OCI-LY7 (cell line): Measurements from ENCODE around the gene NTRK3. TPM values are rescaled to one million over a fixed set of nuclear protein-coding genes. Genes with fewer than 3 reads are reported as not detected.

Source experiments
- BruUV-seq: library from RNA; stranded (reverse); fragments of 400-500 nt; replicated peaks from 2 replicates; lab custom pipeline; 2021; lab: Mats Ljungman, UMichigan
- CTCF ChIA-PET: fragments of 300-600 bp; sonication (Branson Sonifier 250); formaldehyde crosslinking; loops from one replicate; lab custom pipeline; 2022; ENCODE audit warnings: antibody characterized with exemption; ENCODE audit not compliant: unreplicated experiment; lab: Charles Lee
- POLR2A ChIA-PET: fragments of 300-600 bp; sonication (Branson Sonifier 250); formaldehyde crosslinking; loops from one replicate; lab custom pipeline; 2022; ENCODE audit warnings: antibody characterized with exemption; lab: Charles Lee
- DNase-seq: peaks from one replicate; pipeline ENCODE4 v3.0.0-alpha.2; 2015; ENCODE audit warnings: low spot score
- H2AFZ ChIP-seq: fragments of 200-600 bp; sonication (generic), shearing (Covaris generic); 2 replicates; pipeline ENCODE4 v1.6.1; 2014; ENCODE audit warnings: mild to moderate bottlenecking, antibody characterized with exemption, low read length, moderate library complexity
- H3K27ac ChIP-seq: fragments of 200-600 bp; sonication (generic); 2 replicates; pipeline ENCODE4 v1.5.1; 2014; ENCODE audit warnings: mixed run types, low read depth, mild to moderate bottlenecking, moderate library complexity, low read length, inconsistent platforms; ENCODE audit not compliant: poor library complexity, severe bottlenecking
- H3K36me3 ChIP-seq: fragments of 200-600 bp; sonication (generic); 2 replicates; pipeline ENCODE4 v1.6.1; 2014; ENCODE audit warnings: mild to moderate bottlenecking, antibody characterized with exemption, low read length, moderate library complexity, mixed read lengths; ENCODE audit not compliant: insufficient read depth
- H3K4me1 ChIP-seq: fragments of 200-600 bp; sonication (generic); 2 replicates; pipeline ENCODE4 v1.5.1; 2014; ENCODE audit warnings: mild to moderate bottlenecking, low read length; ENCODE audit not compliant: insufficient read depth, poor library complexity, severe bottlenecking
- H3K4me2 ChIP-seq: fragments of 200-600 bp; sonication (generic); 2 replicates; pipeline ENCODE4 v1.6.1; 2014; ENCODE audit warnings: mild to moderate bottlenecking, low read length
- H3K4me3 ChIP-seq: fragments of 200-600 bp; sonication (generic); 2 replicates; pipeline ENCODE4 v1.5.1; 2014; ENCODE audit warnings: mild to moderate bottlenecking, low read depth, low read length; ENCODE audit not compliant: poor library complexity, severe bottlenecking
- H3K79me2 ChIP-seq: fragments of 200-600 bp; sonication (generic); 2 replicates; pipeline ENCODE4 v1.6.1; 2016; ENCODE audit warnings: low read depth, mild to moderate bottlenecking, low read length, moderate library complexity, mixed read lengths; ENCODE audit not compliant: insufficient read depth
- H3K9me2 ChIP-seq: fragments of 200-600 bp; sonication (generic); 2 replicates; pipeline ENCODE4 v1.6.1; 2016; ENCODE audit warnings: mild to moderate bottlenecking, low read length, mixed read lengths; ENCODE audit not compliant: insufficient read depth
- H3K9me3 ChIP-seq: fragments of 200-600 bp; sonication (generic); 2 replicates; pipeline ENCODE4 v1.6.1; 2014; ENCODE audit warnings: mild to moderate bottlenecking, mixed run types, low read length, mixed read lengths
- H4K20me1 ChIP-seq: fragments of 200-600 bp; sonication (generic); 2 replicates; pipeline ENCODE4 v1.6.1; 2014; ENCODE audit warnings: mild to moderate bottlenecking, antibody characterized with exemption, low read length, moderate library complexity, mixed read lengths; ENCODE audit not compliant: insufficient read depth
- EZH2phosphoT487 ChIP-seq: fragments of 200-600 bp; sonication (generic); IDR thresholded peaks from 2 replicates; pipeline ENCODE4 v1.6.1; 2018; ENCODE audit warnings: low read depth, borderline replicate concordance, mild to moderate bottlenecking, mixed run types, antibody characterized with exemption, low read length, moderate library complexity, mixed read lengths
- intact Hi-C: fragments of 100-400 bp; cut with micrococcal nuclease; formaldehyde crosslinking; loops from one replicate; pipeline ENCODE4 v1.10.0; 2022; ENCODE audit not compliant: unreplicated experiment
- total RNA-seq, 2 experiments: library from RNA; depleted of rRNA in 1 of 2; stranded (reverse); fragments of >200 nt in 1 of 2; shearing (Covaris generic) in 1 of 2; gene quantifications; 2 replicates each; pipeline ENCODE4 v1.2.3, GENCODE V29; 2014 to 2022
- TF ChIP-seq, protein P1 (sequence below): fragments of 200-600 bp; sonication (generic); conservative IDR thresholded peaks from 2 replicates; pipeline ENCODE4 v1.5.1; 2014; ENCODE audit warnings: mild to moderate bottlenecking, antibody characterized with exemption, low read length, moderate library complexity, mixed read lengths

The NTRK3 gene
- total RNA-seq, 2 experiments from 2014 or later: 0.50 to 2.5 TPM

DNA sequence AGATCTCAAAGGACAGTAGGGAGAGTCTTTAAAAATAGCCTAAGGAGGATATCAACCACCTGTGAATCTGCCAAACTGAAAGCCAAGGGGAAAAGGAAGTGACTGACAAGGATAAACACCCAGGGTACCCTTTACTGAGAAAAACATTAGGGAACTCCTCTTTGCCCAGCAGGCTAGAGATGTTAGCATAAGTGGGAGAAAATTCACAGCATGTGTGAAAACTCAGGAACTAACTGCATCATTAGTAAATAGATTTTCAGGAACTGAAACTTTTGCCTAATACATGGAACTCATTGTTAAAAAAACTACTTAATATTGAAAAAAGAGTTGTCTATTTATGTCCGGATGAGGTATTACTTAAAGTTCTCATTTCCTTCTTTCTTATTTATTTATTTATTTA, 375.5 kb downstream of the NTRK3 start:
- no peaks in the 10 kb centered on the region for H3K4me1 ChIP-seq
- no peak for TF ChIP-seq EZH2phosphoT487
- TF ChIP-seq, protein P1, sequence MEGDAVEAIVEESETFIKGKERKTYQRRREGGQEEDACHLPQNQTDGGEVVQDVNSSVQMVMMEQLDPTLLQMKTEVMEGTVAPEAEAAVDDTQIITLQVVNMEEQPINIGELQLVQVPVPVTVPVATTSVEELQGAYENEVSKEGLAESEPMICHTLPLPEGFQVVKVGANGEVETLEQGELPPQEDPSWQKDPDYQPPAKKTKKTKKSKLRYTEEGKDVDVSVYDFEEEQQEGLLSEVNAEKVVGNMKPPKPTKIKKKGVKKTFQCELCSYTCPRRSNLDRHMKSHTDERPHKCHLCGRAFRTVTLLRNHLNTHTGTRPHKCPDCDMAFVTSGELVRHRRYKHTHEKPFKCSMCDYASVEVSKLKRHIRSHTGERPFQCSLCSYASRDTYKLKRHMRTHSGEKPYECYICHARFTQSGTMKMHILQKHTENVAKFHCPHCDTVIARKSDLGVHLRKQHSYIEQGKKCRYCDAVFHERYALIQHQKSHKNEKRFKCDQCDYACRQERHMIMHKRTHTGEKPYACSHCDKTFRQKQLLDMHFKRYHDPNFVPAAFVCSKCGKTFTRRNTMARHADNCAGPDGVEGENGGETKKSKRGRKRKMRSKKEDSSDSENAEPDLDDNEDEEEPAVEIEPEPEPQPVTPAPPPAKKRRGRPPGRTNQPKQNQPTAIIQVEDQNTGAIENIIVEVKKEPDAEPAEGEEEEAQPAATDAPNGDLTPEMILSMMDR: no peak
- no peak overlapping the region for H3K4me3 ChIP-seq
- H3K27ac ChIP-seq: no peak overlapping the region
- intact Hi-C loops: no loop called here
- DNase-seq: no peak
- no TSS peak for BruUV-seq
- H3K4me2 ChIP-seq: no peak overlapping the region
- ChIA-PET CTCF (no interaction called here), POLR2A (no interaction called here)
- H3K9me2 ChIP-seq: no peaks in the 10 kb centered on the region
- no peak overlapping the region for H2AFZ ChIP-seq
- no peaks in the 10 kb centered on the region for H3K9me3 ChIP-seq
- H3K79me2 ChIP-seq: no peaks in the 10 kb centered on the region
- H4K20me1 ChIP-seq: no peaks in the 10 kb centered on the region
- no peaks in the 10 kb centered on the region for H3K36me3 ChIP-seq

DNA sequence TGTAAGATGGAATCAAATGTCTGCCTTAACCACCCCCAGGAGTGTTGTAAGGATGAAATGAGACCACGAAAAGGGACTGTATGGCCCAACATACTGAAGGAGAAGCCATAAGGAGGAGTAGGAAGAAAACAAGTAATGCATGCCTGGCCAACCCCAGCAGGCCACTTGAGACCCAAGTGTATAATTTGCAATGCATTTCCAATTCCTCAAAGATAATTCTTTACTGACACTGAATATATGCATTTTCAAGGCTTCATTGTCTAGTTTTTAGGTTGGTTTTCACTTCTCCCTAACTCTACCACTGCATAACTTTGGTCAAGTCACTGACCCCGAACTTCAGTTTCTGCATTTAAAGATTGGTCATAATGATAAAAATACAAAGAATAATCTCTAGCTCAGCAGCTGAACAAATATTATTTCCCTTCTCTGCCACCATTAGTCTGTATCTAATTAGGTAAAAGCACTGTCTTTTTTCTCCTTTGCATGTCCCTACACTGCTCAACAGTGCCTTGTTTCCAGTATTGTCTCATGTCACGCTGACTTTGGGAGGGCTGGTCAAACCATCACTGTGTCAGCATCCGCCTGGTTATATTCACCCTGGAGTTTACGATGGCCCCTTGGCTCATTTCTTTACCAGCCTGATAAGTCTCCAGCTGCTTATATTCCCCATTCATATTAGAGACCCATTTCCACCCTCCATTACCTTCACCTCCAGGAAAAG, 378.6 kb downstream of the NTRK3 start:
- Histone ChIP-seq H3K4me2 (no peak overlapping the region), H3K9me3 (no peaks in the 10 kb centered on the region), H3K79me2 (no peaks in the 10 kb centered on the region), H3K27ac (no peak overlapping the region), H3K4me1 (no peaks in the 10 kb centered on the region), H3K4me3 (no peak overlapping the region), H3K36me3 (no peaks in the 10 kb centered on the region), H3K9me2 (no peaks in the 10 kb centered on the region), H4K20me1 (no peaks in the 10 kb centered on the region), H2AFZ (no peak overlapping the region)
- no peak for TF ChIP-seq EZH2phosphoT487
- TF ChIP-seq, protein P1: no peak
- DNase-seq: no peak
- POLR2A ChIA-PET: no interaction called here
- no TSS peak for BruUV-seq
- intact Hi-C loops: no loop called here
- CTCF ChIA-PET: no interaction called here

DNA sequence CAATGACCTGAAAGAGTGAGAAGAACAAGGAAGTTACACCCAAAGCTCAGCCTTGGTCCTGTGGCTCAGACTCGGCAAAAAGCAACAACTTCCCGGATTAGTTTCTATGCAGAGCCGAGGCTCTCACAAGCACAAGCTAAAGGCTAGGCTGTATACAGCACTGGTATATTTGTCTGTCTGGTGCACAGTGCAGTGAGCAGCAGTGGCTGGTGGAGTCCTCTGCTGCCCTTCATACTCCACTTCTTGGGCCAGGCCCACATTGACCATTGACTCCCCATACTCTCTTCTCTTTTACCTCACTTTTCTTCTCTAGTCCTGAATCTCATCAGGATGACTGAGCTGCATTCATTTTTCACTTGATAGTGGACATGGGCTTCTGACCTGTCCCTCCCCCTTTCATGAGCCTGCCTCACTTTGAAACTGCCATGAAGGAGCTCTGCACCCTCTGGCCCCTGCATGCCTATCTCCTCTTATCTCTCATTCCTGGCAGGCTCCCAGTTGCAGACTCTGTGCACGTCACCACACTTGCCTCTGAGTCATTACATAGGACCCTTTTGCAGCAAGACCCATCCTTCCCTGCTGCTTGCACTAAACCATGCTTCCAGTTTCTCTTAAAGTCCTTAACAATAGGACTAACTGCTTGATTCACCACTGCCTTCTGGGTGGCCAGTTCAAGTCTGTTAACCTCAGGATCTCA, 379.3 kb downstream of the NTRK3 start:
- CTCF ChIA-PET: no interaction called here
- H3K36me3 ChIP-seq: no peaks in the 10 kb centered on the region
- no TSS peak for BruUV-seq

More for the DNA sequence above, 379.3 kb downstream of the NTRK3 start:
- Histone ChIP-seq H3K9me2 (no peaks in the 10 kb centered on the region), H4K20me1 (no peaks in the 10 kb centered on the region), H3K9me3 (no peaks in the 10 kb centered on the region), H2AFZ (no peak overlapping the region), H3K4me1 (no peaks in the 10 kb centered on the region), H3K4me2 (no peak overlapping the region), H3K4me3 (no peak overlapping the region), H3K27ac (no peak overlapping the region), H3K79me2 (no peaks in the 10 kb centered on the region)
- POLR2A ChIA-PET: interaction anchor here (0.8 kb wide), 1 partner anchor 13 kb away, joined by 3 read pairs; no protein-coding TSS in a partner anchor
- no peak for DNase-seq
- intact Hi-C loops: no loop called here
- TF ChIP-seq, protein P1: no peak
- no peak for TF ChIP-seq EZH2phosphoT487
